NCI-H446 treated with DMSO at 0.1 percent for 48 hours (cell line): ENCODE data around the gene SLC19A1.

Experiments used
- DNase-seq: peaks from one replicate; lab custom pipeline; 2025; lab: John Stamatoyannopoulos, UW

The SLC19A1 gene

DNA sequence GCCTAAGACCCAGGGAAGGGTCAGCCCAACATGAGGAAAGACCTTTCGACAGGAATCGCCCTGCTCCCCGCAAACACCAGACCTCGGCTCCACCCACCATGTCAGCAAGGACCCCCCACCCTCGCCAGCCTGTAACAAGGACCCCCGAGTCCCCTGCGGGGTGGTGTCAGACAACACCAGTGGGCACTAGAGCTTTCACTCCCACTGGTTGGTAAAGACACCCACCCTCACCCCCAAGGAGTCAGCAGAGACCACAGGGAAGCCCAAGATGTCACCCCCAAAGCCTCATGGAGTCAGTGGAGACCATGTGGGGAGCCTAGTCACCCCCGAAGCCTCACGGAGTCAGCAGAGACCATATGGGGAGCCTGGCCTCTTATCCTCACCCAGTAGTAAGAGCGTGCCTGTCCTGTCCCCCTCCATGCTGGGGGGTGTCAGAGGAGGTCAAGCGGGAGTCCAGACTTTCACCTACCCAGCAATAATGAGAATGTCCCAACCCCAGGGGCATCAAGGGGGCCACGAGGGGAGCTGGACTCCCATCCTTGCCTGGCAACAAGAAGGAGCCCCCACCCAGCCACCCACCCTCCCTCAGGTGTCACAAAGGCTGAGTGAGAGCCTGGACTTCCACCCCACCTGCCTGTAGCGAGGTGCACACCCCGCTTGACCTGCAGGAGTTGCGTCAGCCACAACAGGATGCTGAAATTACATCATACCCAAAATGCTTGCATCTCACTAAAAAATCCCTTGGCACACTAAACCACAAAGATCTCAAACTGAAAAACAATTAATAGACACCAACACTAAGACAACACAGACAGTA lies 24.8 kb downstream of the SLC19A1 start:
- no peak for DNase-seq

DNA sequence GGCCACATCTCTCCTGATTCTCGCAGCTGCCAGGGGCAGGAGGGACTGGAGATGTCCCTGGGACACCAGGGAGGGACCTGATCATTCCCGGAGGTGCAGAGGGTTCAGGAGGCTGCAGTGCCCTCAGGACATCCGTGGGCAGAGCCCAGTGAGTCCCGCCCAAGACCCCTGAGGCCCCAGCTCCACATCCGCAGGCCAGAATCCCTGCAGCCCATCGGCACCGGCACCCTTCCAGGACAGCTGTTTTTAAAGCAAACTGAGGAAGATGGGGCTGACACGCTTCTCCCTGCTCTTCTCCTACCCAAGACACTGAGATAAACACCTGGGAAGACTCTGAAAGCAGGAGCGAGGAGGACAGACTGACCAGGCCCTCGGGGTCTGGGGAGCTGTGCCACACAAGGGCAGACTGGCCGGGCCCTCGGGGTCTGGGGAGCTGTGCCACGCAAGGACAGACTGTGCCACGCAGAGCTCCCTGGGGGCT lies 25.5 kb downstream of the SLC19A1 start:
- no peak for DNase-seq

DNA sequence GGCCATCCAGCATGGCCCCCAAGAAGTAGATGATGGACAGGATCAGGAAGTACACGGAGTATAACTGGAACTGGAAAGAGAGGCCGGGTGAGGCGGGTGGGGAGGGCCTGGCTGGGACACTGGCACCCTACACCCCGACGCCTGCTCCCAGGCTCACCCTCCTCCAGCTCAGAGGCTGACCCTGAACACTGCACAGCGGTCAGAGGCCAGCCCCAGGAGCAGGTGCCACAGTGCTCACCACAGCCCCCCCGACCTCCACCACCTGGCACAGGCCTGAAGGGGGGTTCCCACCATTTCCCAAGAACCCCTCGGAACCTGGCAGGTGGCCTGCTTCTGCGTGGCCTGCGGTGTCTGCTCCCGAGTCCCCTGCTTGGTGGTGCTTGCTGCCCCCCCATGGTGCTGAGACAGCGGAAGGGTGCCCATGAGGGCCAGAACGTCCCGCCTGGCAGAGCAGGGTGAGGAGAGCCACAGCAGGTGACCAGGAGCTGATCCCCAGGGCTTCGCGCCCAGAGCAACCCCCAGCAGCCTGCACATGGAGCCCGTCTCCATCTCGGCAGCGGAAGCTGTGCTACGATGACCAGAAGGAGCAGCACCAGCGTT lies 26.1 kb downstream of the SLC19A1 start:
- DNase-seq: no peak

DNA sequence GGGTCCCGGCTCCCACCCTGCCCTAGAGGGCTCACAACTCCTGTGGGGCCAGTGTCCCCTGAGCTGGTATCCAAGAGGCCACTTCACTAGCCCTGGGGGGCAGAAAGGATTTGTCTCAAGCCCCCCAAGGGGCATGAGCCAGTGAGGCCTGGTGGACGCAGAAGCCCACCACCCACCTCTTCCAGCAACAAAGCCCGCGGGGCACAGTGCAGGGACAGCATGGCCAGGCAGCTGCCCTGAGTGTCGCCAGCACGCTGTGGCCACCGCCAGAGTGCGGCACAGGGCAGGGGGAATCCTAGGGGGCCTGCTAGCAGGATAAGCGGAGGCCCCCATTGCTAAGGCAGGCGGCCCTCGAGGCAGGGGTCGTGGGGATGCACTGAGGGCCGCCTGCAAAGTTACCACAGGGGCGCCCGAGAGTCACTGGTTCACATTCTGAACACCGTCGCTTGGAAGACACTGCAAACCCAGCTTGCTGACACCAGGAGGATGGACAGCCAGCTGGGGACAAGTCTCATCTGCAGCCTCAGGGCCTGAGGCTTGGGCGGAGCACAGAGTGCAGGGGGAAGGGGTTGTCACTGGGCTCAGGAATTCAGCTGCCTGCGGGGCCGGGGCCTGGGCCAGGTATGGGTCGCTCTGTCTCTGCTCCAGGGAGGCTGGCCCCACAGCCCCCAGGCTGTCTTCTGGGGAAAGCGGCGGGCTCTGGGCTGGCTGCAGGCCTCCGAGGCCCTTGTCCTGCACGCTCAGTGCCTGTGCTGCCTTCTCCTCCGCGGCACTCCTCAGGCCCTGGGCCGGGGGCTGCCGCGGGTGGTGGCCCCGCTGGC lies 26.8 kb downstream of the SLC19A1 start:
- no peak for DNase-seq

- no peak for DNase-seq
Measured at GRCh38 chr21:45514311-45515021, 27.8 kb downstream of the SLC19A1 start.

DNA sequence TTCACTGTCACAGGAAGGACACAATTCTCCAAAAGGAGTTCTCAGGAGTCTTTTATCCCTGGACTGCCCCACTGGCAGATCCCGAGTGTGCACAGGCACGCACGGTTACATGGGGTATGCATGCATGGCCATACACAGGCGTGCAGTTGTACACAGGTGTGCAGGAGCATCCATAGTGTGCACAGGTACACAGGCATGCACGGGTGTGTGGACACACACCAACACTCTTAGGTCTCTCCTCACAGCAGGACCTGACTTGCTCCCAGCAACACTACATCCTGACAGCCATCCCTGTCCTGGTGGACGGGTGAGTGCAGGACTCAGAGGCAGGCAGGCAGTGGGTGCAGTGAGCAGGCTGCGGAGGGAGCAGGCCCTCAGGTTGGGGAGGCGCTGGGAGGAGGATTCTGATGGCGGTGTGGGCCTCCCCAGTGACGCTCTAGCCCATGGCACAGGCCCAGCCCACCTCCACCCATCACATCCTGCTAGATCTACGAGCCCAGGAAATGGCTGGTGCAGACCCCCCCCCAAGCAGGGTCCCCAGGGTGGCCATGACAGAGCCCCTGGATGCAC lies 28.4 kb downstream of the SLC19A1 start:
- no peak for DNase-seq

- DNase-seq: no peak
Measured at GRCh38 chr21:45513003-45513717, 29.1 kb downstream of the SLC19A1 start.

- no peak for DNase-seq
Measured at GRCh38 chr21:45512626-45513002, 29.6 kb downstream of the SLC19A1 start.

DNA sequence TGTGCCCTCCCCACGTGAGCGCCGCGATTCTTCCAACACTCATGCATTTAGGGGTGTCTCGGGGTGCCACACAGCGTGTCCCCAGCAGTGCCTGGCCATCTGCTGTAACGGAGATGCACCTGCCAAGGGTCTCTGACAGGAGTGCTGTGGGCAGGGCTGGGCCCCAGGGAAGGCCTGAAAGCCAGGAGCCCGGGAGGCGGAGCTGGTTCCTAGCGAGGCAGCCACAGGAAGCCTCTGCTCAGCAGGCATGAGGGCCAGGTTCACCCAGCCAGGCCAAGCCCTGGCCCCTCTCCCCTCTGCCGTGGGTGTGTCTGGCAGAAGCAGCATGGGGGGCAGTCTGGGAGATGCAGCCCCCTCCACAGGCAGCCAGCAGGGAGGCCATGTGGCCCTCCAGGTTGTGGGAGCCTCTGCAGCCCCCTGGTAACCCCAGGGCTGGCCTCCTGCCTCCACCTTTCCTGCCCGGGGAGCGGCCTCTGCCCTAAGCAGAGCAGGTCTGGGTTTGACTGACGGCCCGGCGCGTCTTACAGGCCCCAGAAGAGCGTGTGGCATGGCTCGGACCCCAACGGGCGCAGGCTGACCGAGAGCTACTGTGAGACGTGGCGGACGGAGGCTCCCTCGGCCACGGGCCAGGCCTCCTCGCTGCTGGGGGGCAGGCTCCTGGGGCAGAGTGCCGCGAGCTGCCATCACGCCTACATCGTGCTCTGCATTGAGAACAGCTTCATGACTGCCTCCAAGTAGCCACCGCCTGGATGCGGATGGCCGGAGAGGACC lies 30.4 kb downstream of the SLC19A1 start:
- no peak for DNase-seq

DNA sequence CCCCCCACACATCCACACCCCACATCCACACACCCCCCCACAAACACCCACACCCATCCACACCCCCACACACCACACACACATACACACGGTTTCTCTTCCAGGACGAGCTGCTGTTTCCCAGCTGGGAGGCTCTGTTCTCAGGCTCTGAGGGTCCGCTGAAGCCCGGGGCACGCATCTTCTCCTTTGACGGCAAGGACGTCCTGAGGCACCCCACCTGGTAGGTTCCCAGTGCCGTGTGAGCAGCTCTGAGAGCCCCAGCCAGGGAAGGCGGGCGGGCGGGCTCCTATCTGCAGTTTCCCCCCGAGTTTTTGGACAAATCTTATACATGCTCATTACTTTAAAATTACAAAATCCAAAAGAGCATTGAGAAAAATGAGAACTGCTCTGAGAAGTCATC lies 31.2 kb downstream of the SLC19A1 start:
- DNase-seq: no peak

GRCh38 chr21:45510466-45510955 lies 31.7 kb downstream of the SLC19A1 start:
- no peak for DNase-seq

- DNase-seq: no peak
Measured at GRCh38 chr21:45509566-45510465, 32.4 kb downstream of the SLC19A1 start.

GRCh38 chr21:45508607-45509565 lies 33.4 kb downstream of the SLC19A1 start:
- no peak for DNase-seq

GRCh38 chr21:45507888-45508508 lies 34.2 kb downstream of the SLC19A1 start:
- no peak for DNase-seq

DNA sequence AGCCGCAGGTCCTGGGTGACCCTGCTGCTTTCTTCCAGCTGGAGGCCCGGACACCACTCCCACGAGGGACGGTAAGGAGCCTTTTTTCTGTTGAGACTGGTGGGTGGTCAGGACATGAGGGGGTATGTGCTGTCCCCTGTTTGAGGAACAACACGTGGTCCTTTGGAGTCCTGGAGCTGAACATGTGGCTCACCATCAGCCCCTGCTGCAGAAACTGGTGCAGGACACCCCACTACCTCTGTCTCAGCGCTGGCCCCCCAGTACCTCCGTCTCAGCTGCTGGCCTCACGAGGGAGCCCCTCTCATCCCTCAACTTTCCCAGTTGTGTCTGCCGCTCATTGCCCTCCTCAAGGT lies 34.7 kb downstream of the SLC19A1 start:
- no peak for DNase-seq

DNA sequence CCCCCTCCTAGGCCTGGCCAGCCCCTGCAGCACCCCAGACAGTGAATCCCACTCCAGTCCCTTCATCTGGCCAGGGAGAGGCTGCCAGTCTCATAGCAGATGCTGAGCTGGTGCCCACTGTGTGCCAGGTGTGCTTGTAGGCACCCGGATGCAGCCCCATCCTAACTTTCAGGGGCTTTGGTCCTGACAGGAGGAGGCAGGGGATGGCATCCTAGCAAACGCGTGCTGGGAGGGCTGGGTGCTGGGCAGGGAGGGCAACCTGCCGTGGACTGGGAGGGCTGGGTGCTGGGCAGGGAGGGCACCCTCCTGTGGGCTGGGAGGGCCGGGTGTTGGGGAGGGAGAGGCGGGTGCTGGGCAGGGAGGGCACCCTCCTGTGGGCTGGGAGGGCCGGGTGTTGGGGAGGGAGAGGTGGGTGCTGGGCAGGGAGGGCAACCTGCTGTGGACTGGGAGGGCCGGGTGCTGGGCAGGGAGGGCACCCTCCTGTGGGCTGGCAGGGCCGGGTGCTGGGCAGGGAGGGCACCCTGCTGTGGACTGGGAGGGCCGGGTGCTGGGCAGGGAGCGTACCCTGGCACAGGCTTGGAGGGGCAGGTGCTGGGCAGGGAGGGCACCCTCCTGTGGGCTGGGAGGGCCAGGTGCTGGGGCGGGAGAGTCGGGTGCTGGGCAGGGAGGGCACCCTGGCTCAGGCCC lies 35.3 kb downstream of the SLC19A1 start:
- DNase-seq: no peak

- no peak for DNase-seq
Measured at GRCh38 chr21:45506241-45506817, 35.9 kb downstream of the SLC19A1 start.
